Measurements from ENCODE around the gene GJD3.

GRCh38 chr17:40321524-40321929 lies 43.0 kb downstream of the GJD3 start:
- no peak for TF ChIP-seq CTCF (IDR thresholded peaks at IDR 0.05; ENCODE audit: insufficient read depth, low read length)
- no peak for TF ChIP-seq GABPA (IDR thresholded peaks at IDR 0.05; ENCODE audit: low read depth)
- TF ChIP-seq POLR2AphosphoS5 (IDR thresholded peaks at IDR 0.05; ENCODE audit: low read depth), result no peak
- no peak for TF ChIP-seq REST (IDR thresholded peaks at IDR 0.05; ENCODE audit: insufficient replicate concordance, low read depth)
- TF ChIP-seq SPI1 (IDR thresholded peaks at IDR 0.05; ENCODE audit: borderline replicate concordance, low read depth), result no peak
